NCI-H226 (cell line): ENCODE results near the gene SYT13.

Experiments
- DNase-seq: peaks from one replicate; pipeline ENCODE4 v3.0.0-alpha.2; 2015

SYT13 gene

DNA sequence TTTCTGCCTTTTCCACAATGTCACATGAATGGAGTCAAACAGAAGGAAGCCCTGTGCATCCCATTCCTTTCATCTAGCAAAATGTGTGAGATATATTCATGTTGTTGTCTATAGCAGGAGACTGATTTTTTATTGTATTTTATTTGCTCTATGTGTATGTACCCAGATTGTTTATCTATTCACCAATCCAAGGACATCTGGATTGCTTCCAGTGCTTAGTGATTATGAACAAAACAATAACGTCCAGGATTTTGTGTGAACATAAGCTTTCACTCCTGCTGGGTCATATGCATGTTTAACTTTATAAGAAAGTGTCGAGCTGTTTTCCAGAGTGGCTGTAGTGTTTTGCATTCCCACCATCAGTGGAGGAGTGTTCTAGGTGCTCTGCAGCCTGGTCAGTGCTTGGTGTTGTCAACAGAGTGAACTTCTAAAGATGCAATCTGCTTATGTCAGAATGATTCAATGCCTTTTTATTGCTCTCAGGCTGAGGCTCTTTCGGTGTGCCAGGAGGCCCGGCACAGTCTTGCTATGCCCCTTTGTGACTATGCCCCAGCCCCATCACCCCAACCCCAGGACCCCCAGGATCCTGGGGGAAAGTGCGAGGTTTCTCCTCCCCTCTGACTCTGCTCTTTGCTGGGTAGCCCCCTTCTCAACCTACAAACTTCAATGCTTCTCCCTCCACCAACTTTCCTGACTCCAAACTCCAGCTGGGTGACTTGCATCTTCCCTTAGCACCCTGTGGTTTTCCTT is 19.9 kb upstream of the SYT13 start:
- DNase-seq = no peak

DNA sequence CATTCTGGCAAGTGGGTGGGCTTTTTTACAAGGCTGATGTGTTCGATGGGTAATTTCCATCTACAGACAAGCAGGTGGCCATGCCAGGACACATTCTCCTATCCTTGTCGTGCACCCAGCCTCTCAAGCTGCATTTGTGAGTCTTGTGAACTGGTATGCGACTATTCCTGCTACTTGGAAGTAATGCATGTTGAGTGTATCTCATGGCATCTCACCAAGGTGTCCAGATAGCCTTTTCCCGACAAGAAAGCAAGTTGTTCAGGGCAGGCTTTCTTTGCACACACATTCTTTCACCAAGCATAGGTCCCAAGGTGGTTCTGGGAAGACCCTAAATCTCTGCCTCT is 18.8 kb upstream of the SYT13 start:
- DNase-seq = no peak

DNA sequence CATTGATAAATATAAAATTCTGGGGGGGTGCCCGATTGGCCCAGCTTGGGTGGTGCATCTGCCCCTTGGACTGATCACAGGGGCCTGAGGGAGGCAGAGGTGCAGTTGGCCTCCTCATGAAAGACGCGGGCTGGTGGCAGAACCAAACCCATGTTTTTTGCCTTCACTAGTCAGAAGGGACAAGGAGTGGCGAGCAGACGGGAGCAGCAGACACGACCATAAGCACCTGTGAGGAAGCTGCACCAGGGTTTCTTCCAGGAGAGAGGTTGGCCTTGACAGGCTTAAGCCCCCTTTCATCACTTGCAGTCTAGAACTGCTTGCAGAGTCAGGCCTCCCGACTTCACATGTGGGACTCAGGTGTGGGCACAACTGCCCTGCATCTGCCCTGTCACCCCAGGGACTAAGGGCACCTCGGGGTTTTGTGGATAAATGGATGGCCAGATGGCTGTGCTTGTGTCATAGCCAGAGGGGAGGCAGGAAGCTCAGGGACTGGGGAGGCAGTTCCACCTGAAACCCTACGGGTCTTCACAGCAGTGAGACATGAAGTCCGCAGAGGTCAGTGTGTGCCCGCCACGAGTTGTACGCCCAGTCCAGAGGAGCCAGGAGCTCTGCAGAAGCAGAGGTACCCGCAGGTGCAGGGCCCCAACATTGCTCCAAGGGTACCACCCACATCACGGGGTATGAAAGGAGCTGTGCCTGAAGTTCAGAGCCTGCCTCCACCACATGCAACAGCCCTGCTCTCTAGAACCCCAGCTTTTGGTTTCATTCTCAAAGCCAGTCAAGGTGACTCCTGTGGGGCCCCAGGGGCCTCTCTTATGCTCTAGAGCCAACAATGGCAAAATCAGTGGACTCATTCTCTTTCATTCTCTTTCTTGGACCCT is 18.2 kb upstream of the SYT13 start:
- DNase-seq = no peak

DNA sequence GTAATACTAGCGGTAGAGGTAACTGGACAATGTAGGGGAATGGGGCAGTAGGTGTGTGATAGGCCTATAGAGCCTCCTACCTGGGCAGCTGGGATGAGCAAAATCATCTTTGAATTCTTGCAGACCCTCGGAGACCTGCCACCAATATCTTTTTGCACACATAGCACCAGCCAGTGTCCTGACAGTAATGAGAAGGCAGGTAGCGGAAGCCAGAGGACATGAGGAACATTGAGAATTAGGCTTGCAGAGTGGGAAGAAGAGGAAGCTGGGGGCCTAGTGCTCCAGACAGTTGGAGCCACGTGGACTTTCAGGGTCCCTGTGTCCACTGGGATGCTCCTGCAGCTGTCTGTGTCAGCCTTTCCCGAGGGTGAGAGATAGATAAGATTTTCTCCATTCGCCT is 17.2 kb upstream of the SYT13 start:
- DNase-seq = no peak

DNA sequence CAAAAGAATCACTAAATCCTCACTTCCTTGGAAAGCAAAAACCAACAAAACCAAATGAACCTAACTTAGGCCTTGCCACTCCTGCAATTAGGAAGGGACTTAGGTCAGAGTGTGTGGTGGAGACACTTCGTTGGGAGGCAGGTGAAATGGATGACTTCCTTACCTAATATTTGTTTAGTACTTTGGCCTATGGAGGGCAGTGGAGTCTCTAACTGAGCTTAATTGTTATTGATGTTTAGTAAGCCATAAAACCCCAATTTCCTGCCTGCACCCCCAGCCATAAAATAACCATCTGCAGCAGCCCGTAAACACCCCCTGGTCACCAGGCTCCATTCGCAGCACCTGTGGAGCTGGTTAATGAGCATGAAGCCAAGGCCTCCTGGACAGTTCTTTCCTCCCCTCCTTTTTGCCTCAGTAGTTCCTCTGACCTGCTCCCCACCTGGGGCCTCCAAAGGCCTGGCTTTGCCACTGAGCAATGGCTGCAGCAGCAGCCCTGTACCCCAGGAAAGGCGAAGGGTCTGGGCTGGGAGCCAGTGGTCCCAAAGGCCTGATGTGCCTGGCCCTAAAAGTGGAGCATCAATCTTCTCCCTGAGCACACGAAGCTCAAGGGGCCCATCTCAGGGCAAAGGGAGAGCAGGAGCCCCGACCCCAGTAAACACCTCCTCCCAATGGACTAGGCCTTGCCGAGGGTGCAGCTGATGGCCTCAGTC is 15.6 kb upstream of the SYT13 start:
- no peak for DNase-seq

DNA sequence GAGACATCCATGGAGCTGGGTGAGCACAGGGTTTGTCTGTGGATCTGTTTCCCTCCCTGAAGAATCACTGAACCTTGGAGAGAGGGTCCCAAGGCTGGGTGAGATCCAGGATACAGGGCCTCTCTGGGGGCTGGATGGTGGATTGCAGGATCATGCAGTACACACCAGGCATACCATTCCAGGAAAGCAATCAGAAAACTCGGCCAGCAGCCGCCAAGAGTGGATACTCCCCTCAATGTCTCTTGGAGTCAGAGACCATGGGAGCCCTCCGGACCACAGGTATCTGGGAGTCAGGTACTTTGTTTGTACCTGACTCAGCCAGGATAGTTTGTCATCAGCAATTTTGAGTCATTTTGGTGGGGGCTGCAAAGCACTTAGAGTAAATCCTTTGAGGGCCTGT is 14.6 kb upstream of the SYT13 start:
- no peak for DNase-seq

DNA sequence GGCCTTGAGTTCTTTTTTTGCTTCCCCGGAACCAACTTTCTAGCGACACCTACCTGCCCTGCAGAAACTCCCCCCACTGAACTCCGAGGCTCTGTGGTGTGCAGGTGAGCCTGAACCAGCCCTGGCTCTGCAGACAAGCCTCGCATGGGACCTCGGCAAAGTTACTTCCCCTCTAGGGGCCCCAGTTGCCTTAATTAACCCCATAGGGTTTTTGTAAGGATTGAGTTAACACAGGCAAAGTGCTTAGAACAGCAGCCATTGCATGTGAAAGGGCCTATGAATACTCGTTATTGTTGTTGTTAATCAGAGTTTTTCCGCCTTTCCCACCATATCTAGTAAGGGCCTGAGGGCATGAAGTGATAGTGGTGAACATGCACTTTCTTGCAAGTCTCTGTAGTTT is 12.6 kb upstream of the SYT13 start:
- no peak for DNase-seq

DNA sequence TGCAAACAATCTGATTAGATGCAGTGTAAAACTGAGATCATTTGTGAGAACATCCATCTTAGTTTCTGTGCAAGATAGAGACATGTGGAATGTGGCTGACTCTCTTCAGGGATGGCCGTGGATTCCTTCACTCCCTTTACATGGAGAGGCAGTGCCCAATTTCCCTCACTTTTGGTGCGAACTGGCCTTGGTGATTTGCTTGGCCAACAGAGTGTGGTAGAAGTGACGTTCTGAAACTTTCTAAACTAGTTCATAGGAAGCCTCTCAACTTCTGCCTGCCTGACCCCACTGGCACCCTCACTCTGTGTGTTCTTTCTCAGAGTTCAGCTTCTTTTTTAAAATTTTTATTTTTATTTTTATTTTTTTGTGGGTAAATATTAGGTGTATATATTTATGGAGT is 9.9 kb upstream of the SYT13 start:
- no peak for DNase-seq

DNA sequence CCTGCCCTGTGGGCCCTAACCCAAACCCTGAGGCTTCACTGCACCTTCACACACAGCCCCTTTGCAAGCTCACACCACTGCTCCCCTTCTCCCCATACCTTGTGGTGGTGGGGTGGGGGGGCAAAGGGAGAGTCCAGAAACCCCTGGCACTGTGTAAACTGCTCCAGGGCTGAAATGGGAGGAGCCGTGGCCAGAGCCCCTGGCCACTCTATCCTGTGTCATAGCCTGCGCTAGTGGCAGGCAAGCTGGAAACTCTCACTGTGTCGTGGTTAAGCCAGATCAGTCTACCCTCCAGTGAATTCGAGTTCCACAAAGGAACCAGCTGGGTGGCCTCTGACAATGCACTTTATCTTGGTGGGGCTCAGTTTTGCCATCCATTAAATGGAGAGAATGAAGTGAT is 8.4 kb upstream of the SYT13 start:
- no peak for DNase-seq

DNA sequence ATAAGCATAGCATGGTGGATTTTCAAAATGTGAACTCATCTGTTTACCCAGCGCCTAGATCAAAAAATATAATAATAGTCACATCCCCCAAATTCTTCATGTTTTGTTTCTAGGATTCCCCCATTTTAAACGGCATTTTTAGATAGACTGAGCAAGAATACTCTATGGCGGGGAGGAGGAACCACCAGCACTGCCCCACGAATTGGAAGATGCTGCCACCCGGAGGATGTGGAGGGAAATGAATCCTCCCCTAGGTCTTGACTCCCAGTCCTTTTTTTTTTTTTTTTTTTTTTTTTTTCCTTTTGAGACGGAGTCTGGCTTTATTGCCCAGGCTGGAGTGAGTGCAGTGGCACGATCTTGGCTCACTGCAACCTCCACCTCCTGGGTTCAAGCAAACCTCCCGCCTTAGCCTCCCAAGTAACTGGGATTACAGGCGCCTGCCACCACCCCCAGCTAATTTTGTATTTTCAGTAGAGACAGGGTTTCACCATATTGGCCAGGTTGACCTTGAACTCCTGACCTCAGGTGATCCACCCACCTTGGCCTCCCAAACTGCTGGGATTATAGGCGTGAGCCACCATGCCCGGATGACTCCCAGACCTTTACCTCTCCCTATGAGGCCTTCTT is 7.5 kb upstream of the SYT13 start:
- peak; percentile 52 for DNase-seq

DNA sequence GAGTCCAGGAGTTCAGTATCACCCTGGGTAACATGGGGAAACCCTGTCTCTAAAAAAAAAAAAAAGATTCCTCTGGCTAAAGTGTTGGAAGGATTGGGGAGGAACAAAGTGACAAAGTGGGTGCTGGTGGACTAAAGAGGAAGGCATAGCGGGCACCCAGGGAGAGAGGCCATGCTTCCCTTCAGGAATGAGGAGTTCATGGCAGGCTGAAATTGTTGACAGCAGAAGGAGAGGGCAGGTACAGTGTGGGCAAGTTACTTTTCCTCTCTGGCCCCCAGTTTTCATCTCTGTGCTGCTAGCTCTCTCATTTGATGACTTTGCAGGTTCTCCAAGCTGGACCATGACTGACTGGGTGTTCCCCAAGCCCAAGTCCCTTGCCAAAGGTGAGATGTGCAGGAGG is 4.4 kb upstream of the SYT13 start:
- no peak for DNase-seq

DNA sequence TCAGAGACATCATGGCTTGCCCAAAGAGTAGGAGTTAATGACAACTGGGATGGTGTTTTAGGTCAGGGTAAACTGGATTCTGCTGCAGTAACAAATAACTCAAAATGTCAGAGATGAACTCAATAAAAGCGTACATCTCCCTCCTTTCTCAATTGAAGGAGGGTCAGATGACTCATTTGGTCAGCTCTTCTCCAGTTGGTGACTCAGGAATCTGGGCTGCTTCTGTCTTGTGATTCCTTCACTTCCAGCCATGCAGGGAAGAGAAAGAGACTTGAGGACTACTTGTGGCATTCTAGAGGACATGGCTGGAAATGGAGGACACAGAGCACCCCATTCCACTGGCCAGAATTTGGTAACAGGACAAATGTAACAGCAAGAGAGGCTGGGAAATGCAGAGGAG is 3.2 kb upstream of the SYT13 start:
- DNase-seq = peak; percentile 23

DNA sequence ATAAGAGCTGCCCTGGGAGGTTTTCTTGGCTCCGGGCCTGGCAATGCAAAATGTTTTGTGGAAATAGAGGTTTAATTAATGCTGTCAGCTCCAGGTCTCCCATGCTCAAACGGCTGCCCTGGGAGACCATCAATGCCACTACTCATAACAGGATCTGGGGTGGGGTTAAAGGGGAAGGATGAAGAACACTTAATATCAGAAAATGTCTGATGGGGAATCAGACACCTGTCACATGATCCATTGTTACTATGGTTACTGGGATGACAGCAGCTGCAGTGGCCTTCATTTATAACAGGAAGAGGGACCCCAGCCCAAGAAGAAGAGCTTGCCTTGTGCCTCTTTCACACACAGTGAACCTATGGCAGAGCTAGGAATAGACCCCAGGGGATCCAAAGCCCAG is 2.2 kb upstream of the SYT13 start:
- DNase-seq = no peak

DNA sequence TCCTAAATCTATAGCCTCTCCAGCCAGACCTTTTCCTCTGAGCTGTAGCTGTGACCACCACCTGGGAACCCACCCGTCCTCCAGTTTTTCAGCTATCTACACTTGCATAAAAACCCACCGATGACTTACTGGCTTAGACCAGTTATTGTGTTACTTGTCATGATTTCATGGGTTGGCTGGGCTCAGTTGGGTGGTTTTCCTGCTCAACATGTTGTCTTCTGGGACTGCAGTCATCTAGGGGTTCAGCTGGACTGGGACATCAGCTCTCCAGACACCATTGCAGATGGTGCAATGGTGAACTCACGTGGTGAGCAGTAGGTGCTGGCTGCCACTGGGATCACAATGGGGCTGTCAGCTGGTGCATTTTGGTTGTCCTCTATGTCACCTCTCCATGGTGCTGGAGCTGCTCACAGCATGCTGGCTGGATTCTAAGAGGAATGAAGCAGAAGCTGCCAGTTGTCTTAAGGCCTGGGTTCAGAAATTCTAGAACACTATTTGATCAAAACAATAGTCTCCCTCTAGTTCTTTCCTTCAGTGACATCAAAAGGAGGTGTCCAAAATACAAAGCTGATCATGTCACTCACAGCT is 1.3 kb upstream of the SYT13 start:
- no peak for DNase-seq

DNA sequence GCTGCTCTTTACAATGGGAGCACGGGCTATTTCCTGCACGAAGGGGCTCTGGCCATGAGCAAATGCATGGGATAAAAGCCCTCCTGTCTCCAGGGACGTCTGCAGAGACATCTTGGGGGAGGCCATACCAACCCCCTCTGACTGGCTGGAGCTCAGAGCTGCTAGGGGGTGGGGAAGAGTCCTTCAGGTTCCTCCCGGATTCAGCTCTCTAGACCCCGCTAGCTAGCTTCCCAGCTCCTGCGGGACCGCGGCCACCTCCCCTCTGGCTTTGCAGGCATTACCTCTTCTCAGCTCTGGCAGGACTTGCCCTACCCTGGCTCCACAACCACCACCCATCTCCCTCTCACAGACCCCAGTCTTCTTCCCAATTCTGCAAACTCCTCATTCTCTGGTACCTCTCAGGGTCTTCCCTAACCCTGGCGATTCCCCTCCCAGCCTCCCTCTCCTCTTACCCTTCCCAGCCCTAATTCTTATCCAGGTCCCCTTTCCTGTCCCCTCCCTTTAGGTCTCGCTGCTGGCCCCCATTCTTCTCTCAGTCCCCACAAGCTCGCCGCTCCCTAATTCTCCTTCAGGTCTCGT is 802 bp downstream of the SYT13 start:
- DNase-seq = no peak

DNA sequence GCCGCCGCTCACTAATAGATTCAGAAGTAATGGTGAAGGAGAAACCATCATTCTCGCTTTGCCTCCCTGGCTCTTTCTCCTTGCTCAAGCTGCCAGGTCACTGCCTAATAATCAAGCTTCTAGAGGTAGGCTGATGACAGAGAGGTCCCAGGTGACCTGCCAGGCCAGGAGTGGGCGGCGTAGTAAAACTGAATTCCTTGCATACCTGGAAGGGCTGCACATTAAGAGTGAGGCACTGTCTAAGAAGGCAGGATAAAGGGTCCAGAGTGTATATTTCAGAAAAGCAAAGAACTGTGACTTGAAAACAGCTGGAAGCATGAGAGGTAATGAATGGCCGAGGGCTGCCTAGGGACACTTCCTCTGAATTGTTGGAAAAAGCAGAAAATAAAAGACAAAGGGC is 4.1 kb downstream of the SYT13 start:
- no peak for DNase-seq

DNA sequence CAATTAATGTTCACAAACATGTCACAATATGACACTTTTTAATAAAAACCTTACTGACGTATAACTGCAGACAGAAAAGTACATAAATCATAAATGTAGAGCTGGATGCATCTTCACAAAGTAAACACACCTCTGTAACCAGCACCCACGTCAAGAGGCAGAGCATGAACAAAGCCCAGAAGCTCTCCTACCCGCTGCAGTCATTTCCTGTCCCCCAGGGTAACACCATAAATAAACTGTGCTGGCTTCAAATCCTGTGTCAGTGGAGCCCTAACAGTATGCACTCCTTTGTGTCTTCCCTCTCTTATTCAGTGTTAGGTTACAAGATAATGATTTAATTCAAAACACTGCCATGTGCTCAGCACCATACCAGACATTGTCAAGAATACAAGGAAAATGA is 5.7 kb downstream of the SYT13 start:
- no peak for DNase-seq

DNA sequence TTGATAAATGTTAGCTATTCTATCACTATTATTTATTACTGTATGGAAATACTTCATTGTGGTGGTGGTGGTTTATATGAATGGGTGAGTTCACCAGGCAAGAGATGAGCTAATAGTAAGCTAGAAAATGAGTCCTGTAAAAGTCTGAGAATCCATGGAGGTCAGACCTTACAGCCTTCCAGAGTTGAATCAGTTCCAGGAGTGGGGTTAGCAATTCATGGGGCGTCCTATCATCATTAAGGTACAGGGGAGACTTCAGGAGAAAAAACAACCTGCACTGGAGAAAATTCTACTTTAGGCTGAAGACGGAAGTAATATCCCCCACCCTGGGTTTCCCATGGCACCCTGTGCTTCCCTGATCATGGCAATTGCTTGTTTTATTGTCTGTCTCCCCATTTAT is 6.5 kb downstream of the SYT13 start:
- DNase-seq = no peak

DNA sequence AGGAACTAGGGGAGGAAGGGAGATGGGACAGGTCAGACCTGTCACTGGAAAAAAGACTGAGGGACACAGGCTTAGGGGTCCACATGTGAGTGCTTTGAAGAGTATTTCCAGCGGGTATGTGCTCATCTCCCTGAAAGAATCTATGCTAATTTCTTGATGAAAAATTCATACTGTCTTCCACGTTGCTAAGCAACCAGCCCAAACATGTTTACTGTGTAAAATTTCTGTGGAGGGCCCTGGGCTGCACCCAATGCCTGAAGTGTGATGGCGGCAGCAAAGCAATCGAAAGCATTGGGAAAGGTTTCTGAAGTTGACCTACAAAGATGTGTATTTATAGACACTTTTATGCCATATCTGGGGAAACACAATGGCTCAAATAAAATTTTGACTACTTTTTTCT is 7.4 kb downstream of the SYT13 start:
- DNase-seq = no peak

DNA sequence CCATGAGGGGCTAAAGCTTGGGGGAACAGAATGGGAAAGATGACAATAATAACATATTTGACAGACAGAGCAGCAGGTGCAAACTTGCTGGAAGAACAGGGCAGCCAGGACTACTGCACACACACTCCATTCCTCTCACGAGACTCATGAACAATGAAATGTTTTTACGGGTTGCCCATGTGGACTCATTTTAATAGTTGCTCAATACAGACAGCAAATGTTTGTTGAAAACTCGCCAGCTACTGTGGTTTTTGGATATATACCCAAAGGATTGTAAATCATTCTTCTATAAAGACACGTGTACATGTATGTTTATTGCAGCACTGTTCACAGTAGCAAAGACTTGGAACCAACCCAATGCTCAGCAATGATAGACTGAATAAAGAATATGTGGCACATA is 10.3 kb downstream of the SYT13 start:
- DNase-seq = no peak

DNA sequence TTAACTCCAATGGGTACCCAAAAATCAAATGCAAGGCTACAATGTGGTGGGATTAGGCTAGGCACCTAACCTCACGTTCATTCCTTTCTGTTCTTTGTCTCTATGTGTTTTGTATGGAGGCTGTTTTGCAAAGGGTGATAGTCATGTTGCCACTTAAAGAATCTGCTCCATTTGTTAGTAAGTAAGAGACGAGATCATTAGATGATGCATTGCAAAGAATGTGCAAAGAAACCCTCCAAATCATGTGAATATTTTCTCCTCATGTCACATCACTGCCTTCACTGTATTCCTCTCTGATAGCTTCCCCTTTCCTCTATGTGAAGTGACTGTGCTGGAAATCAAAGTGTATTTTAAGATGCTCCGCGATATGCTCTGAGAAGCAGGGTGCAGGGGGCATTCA is 11.9 kb downstream of the SYT13 start:
- no peak for DNase-seq

DNA sequence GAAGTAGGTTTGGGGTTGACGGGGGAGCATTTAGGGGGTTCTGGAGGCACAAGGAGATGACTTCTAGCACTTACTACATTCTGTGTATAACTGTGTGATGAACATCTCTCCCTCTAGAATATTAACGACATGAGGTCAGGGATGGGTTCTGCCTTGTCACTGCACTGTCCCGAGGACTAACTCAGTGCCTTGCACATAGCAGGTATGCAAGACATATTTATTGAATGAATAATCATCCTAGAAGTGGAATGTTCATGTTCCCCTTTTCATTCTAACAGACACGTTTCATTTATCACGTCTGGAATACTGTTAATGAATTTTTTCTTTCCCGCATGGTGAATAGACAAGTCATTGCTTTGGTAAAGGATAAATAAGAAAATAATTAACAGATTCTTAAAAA is 12.6 kb downstream of the SYT13 start:
- DNase-seq = no peak

DNA sequence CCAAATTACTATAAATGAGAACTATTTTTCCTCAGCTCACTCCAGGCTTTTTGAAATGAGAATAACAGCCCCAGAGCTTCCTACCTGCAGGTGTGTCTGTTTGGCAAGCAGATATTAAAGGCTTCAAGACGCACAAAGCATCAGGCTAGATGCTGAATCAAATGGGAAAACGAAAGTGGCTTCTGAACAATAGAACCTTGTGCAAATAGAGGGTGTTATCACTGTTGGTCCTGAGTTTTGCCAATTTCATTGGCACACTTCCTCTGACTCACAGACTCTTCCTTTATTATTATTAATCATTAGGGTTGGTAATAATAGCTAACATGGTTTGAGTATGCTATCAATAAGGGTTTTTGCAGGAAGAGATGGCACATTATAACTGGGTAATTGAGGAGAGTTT is 13.4 kb downstream of the SYT13 start:
- no peak for DNase-seq
